ENCODE data around the gene EP400. TPM values are rescaled to one million over a fixed set of nuclear protein-coding genes. Genes with fewer than 3 reads are reported as not detected.
"Not testable (repeated sequence)": the region's sequence is repeated elsewhere in the genome, so short reads cannot be mapped to it uniquely, and the experiment has no call there.

Gene EP400
- total RNA-seq, 1 experiment from 2014 or later, result 3.9 TPM

DNA sequence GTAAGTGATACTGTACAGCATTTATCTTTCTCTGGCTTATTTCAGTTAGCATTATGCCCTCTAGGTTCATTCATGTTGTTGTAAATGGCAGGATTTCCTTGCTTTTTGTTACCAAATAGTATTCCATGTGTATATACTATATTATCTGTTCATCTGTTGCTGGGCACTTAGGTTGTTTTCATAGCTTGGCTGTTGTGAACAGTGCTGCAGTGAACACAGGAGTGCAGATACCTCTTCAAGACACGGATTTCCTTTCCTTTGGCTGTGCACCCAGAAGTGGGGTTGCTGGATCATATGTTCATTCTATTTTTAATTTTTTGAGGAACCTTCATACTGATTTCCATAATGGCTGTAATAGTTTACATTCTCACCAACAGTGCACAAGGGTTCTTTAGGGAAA lies 21.5 kb downstream of the EP400 start:
- in situ Hi-C loops (cut with HindIII; ENCODE audit: low pct_unique_long_range_greater_than_20kb, low sequenced_read_pairs), result no loop called here
- DNase-seq (ENCODE audit: low read depth), result no peak

DNA sequence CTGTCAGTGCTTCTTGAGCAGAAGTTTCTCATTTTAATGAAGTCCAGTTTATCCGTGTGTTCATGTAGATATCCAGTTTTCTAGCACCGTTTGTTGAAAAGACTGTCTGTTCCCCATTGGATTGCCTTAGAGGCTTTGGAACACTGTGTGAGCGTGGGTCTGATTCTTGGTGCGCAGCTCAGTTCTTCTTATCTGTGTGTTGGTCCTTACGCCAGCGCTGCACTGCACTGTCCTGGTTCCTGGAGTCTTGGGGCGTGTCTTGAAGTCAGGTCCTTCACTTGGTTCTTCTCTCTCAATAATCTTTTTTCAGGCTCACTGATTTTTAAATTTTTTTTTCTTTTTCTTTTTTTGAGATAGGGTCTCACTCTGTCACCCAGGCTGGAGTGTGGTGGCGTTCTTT lies 25.5 kb downstream of the EP400 start:
- in situ Hi-C loops (cut with HindIII; ENCODE audit: low pct_unique_long_range_greater_than_20kb, low sequenced_read_pairs), result no loop called here
- DNase-seq (ENCODE audit: low read depth), result no peak

DNA sequence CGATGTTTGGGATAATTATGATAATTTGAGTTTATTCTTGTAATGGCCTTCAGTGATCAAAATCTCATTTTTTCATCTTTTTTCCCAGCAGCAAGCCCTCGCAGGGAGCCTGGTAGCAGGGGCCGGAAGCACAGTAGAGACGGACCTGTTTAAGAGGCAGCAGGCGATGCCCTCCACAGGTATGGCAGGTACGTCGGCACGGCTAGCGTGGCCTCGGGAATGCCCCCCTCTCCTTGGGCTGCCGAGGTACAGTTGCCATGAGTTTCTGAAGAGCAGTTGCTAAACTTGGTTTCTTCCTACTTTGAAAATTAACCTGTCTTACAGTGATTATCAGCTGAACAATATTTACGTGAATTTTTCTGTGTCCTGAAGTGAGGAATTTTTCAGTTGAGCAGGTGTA lies 29.9 kb downstream of the EP400 start:
- in situ Hi-C loops (cut with HindIII; ENCODE audit: low pct_unique_long_range_greater_than_20kb, low sequenced_read_pairs), result no loop called here

DNA sequence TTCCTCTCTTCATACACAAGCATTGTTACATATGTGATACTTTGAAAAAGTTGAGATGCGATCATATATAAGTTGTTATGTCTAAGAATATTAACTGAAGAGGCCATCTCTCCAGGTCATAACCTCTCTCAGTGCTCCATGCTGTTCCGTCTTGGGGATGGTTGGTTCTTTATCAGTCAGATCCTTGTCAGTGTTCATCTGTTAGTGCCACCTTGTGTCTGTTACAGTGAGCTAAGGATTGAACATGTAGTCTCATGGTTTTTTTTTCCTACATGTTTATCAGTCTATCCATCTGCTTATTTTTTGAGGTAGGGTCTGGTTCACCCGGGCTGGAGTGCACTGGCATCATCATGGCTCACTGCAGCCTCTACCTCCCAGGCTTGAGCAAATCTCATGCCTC lies 30.5 kb downstream of the EP400 start:
- DNase-seq (ENCODE audit: low read depth), result no peak
- in situ Hi-C loops (cut with HindIII; ENCODE audit: low pct_unique_long_range_greater_than_20kb, low sequenced_read_pairs), result no loop called here

More for the DNA sequence above, 29.9 kb downstream of the EP400 start:
- no peak for DNase-seq (ENCODE audit: low read depth)

DNA sequence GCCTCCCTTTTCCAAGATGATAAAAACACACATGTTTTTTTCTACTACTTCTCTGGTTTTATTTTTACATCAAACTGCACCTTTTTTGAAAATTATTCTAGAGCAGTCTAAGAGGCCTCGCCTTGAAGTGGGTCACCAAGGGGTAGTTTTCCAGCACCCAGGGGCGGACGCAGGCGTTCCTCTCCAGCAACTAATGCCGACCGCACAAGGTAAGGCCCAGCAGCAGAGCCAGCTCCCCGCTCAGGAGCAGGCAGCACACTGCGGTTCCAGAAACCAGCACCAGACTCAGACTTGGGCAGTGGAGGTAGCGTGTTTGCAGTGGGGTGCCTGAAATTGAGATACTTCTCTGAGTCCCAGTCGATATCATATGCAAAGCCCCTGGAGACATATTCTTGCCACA lies 31.6 kb downstream of the EP400 start:
- DNase-seq (ENCODE audit: low read depth), result no peak

DNA sequence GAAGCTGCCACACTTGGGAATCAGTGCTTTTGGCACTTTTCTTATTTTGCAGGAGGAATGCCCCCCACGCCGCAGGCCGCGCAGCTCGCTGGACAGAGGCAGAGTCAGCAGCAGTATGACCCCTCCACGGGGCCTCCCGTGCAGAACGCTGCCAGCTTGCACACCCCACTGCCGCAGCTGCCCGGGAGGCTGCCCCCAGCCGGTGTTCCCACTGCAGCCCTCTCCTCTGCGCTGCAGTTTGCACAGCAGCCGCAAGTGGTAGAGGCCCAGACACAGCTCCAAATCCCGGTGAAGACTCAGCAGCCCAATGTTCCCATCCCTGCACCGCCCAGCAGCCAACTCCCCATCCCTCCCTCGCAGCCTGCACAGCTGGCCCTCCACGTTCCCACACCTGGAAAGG lies 32.3 kb downstream of the EP400 start:
- DNase-seq (ENCODE audit: low read depth), result no peak
- in situ Hi-C loops (cut with HindIII; ENCODE audit: low pct_unique_long_range_greater_than_20kb, low sequenced_read_pairs), result no loop called here

More for the DNA sequence above, 31.6 kb downstream of the EP400 start:
- in situ Hi-C loops (cut with HindIII; ENCODE audit: low pct_unique_long_range_greater_than_20kb, low sequenced_read_pairs), result no loop called here

DNA sequence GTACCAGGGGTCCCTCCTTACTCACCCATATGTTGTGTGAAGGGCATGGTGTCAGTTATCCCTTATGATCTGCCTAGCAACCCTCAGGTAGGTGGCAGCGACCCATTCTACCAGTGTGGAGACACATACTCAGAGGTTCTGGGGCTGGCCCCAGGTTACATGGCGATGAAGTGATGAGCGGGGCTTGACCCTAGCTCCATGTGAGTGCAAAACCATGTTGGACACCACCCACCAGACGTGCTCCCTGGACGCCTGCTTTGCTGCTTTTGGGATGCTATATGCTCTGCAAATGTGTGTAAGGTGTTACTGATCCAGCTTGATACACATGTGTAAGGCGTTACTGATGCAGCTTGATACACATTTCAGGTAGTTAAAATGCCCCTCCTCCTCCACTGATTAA lies 33.3 kb downstream of the EP400 start:
- in situ Hi-C loops (cut with HindIII; ENCODE audit: low pct_unique_long_range_greater_than_20kb, low sequenced_read_pairs), result no loop called here
- DNase-seq (ENCODE audit: low read depth), result no peak

DNA sequence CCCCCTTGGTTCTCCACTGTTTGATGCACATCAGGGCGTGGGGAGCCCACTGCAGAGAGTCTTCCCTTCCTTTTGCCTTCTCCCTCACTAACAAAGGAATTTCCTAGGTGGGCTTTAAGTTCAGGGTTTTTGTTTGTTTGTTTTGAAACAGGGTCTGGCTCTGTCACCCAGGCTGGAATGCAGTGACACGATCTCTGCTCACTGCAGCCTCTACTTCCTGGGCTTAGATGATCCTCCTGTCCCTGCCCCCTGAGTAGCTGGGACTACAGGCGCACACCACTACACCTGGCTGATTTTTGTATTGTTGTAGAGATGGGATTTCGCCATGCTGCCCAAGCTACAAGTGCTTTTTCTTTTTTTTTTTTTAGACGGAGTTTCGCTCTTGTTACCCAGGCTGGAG lies 33.8 kb downstream of the EP400 start:
- no peak for DNase-seq (ENCODE audit: low read depth)
- in situ Hi-C loops (cut with HindIII; ENCODE audit: low pct_unique_long_range_greater_than_20kb, low sequenced_read_pairs), result no loop called here

DNA sequence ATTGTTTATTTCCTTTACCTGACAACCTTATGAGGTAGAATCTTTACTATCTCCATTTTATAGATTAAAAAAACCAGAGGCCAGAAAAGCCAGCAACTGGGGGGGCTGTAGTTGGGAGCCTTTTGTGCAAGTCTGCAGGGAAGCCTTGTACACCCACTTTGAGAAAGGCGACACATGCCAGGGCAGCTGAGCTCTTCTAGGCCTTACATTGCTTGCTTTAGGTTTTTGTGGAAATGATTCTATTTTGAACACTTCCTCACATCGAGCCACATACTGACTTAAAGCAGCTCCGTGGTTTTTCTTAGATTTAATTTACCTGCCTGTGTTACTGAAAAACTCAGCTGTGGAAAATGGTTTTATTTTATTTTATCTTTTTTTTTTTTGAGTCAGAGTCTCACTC lies 34.6 kb downstream of the EP400 start:
- DNase-seq (ENCODE audit: low read depth), result no peak
- in situ Hi-C loops (cut with HindIII; ENCODE audit: low pct_unique_long_range_greater_than_20kb, low sequenced_read_pairs), result no loop called here

DNA sequence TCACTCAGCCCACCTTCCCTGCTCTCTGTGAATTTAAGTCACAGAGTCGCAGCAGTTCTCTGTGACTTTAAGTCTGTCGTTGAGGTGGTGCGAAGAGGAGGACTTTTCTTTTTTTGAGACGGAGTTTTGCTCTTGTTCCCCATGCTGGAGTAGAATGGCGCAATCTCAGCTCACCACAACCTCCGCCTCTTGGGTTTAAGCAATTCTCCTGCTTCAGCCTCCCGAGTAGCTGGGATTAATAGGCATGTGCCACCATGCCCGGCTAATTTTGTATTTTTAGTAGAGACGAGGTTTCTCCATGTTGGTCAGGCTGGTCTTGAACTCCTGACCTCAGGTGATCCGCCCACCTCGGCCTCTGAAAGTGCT lies 35.8 kb downstream of the EP400 start:
- in situ Hi-C loops (cut with HindIII; ENCODE audit: low pct_unique_long_range_greater_than_20kb, low sequenced_read_pairs); DNase-seq (ENCODE audit: low read depth): not testable (repeated sequence)

DNA sequence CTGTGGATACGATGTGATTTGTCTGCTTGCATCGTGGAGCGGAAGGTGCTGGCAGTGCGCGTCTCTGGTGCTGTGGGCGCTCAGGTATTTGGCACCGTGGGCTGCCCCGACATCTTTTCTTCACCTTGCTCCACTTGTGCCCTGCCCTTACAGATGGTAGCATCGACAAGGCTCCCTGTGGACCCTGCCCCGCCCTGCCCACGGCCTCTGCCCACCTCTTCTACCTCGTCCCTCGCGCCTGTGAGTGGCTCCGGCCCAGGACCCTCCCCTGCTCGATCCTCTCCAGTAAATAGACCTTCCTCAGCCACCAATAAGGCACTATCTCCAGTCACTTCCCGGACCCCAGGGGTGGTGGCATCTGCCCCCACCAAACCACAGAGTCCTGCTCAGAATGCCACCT lies 36.6 kb downstream of the EP400 start:
- no peak for DNase-seq (ENCODE audit: low read depth)
- in situ Hi-C loops (cut with HindIII; ENCODE audit: low pct_unique_long_range_greater_than_20kb, low sequenced_read_pairs), result no loop called here

DNA sequence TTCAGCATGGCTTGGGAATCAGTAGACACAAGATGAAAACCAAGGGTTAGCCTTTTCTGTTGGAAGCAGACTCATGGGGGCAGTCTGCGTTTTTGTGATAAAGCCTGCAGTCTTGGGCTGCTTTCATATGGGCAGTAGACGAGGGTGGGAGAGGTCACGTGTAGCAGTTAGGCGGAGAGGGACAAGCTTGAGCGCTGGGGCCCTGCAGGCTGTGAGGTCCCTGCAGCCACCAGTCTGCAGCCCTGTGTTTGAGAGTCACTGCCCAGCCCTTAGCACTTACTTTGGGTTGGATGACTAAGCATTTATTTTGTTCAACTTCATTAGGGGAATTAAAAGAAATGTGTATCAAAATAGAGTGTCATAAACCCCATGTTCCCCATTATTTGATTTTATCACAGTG lies 37.2 kb downstream of the EP400 start:
- in situ Hi-C loops (cut with HindIII; ENCODE audit: low pct_unique_long_range_greater_than_20kb, low sequenced_read_pairs), result no loop called here
- no peak for DNase-seq (ENCODE audit: low read depth)

DNA sequence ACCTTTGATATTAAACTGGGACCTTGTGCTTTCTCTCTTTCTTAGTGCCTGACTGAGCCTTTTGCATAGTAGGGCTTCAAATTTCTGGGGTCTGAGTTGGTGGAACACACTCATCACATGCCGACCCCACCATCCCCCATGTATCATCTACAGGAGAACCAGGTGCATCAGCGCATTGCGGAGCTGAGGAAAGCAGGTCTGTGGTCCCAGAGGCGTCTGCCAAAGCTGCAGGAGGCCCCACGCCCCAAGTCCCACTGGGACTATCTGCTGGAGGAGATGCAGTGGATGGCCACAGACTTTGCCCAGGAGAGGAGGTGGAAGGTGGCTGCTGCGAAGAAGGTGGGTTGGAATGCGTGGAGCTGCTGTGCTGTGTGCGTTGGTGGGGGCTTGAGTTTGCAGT lies 37.8 kb downstream of the EP400 start:
- no peak for DNase-seq (ENCODE audit: low read depth)
- in situ Hi-C loops (cut with HindIII; ENCODE audit: low pct_unique_long_range_greater_than_20kb, low sequenced_read_pairs), result no loop called here

DNA sequence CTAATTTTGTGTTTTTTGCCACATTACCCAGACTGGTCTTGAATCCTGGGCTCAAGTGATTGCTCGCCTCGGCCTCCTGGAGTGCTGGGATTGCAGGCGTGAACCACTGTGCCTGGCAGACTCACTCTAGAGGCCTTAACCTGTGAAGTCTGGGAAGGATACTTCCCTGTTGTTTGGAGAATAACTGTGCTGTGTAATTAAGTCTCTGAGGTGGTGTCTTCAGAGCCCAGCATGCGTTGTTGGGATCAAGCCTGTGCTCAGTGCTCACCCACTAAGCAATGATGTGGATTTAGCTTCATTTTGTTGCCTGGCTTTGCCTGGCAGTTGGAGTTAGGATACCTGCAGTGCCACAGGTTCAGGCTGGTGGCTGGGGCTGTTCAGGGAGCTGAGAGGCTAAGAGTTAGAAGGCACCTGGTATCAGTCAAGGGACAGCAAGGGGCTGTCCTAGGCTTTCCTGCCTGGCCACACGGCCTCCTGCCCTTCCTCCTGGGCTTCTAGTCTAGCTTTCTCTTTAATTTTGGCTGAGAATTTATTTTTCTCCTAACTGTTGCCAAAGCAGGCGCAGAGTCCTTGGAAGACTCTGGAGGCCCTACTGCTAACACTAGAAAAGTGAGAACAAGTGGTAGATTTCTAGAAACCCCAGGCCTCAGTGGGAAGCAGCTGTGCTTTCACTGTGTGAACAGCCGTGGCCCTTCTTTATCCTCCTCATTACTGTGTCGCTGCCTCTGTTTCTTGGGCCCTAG lies 38.5 kb downstream of the EP400 start:
- in situ Hi-C loops (cut with HindIII; ENCODE audit: low pct_unique_long_range_greater_than_20kb, low sequenced_read_pairs), result no loop called here
- no peak for DNase-seq (ENCODE audit: low read depth)

DNA sequence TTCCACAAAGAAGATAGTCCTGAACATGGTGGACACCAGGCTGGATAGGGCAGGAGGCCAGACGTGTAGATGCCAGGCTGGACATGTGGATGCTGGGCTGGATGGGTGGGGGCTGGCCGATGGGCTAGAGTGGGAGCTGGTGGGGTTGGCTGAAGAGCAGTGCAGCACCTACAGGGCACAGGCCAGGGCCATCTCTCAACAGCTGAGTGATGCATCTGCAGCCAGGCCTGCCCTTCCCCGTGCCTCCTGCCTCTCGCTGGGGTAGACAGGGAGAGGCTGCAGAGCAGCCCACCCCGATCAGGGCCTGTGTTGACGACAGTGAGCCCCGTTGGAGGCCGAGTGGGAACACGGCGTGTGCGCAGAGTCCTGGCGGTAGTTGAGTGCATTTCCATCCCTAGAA lies 39.3 kb downstream of the EP400 start:
- in situ Hi-C loops (cut with HindIII; ENCODE audit: low pct_unique_long_range_greater_than_20kb, low sequenced_read_pairs), result no loop called here
- DNase-seq (ENCODE audit: low read depth), result no peak

DNA sequence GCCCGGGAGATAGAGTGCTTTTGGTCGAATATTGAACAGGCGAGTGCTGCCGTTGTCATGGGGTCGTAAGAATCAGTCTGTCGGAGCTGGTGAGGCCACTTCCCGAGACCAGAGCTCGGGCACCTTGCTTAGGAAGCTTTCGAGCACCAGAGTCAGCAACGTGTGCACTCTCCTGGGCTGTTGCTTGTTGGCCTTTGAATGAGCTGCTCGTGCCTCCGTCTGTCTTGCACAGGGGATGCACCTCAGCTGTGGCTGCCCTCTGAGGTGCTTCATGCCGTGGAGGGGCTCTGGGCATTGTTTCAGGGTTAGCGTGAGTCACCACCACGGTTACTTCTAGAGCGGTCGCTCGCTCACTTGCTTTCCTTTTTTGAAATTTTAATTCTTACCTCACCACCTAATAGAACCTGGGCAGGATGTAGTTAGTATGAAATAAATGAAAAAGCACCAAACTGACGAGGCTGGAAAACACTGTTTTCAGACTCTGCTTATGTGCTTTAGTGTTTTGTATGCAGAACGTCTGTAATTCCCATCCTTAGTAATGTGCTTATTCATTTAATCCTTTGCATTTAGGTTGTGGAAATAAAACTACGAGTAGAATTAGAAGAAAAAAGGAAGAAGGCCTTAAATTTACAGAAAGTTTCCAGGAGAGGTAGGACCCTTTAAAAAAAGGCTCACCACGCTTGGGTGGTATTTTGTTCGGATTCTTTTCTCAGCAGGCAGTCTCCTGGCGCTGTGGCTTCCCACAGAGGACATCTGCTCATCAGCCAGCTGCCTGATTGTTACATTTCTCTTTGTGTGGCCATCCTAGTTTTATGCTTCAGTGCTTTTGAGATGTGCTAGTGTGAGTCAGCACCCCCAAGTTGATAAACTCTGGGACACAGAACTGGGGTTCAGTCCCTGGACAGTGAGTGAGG lies 40.6 kb downstream of the EP400 start:
- in situ Hi-C loops (cut with HindIII; ENCODE audit: low pct_unique_long_range_greater_than_20kb, low sequenced_read_pairs), result no loop called here
- DNase-seq (ENCODE audit: low read depth), result no peak

DNA sequence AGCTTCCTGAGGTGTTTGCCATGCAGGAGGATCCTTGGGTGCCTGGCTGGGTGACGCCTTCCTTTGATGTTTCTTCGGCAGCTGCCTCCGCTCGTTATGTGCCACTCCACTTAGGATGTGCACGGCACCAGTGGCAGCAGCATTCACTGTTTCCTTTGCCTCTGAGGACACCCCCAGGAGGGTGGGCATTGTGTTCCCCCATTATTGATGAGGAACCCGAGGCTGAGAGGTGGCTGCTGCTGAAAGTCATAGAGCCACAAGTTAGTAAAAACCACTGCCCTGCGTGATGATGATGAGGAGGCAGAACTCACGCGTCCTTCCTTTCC lies 41.2 kb downstream of the EP400 start:
- no peak for DNase-seq (ENCODE audit: low read depth)

DNA sequence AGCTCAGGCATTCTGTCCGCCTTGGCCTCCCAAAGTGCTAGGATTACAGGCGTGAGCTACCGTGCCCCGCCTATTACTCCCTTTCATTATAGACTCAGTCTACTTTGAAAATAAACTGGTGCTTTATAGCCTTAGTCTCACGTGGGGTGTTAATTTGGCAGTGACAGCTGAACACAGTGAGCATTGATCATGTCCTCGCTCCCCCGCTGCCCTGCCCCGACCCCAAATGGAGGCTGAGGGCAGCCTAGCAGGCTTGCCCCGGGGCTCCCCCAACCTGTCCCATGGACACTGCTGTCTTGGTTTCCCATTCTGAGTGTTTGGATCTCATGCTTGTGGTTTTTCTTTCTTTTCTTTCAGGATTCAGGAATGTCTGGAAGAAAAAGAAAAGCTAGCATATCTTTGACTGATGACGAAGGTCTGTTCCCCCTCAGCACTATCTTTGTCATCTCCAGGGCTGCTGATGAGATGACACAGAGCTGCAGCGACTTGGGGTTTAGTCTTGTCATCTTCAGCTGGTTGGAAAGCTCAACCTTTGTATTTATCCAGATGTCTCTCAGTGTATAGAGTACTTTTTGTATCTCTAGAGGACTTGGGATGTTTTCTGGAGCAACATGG lies 42.2 kb downstream of the EP400 start:
- DNase-seq (ENCODE audit: low read depth), result no peak
- in situ Hi-C loops (cut with HindIII; ENCODE audit: low pct_unique_long_range_greater_than_20kb, low sequenced_read_pairs), result no loop called here

More for the DNA sequence above, 41.2 kb downstream of the EP400 start:
- in situ Hi-C loops (cut with HindIII; ENCODE audit: low pct_unique_long_range_greater_than_20kb, low sequenced_read_pairs), result no loop called here

DNA sequence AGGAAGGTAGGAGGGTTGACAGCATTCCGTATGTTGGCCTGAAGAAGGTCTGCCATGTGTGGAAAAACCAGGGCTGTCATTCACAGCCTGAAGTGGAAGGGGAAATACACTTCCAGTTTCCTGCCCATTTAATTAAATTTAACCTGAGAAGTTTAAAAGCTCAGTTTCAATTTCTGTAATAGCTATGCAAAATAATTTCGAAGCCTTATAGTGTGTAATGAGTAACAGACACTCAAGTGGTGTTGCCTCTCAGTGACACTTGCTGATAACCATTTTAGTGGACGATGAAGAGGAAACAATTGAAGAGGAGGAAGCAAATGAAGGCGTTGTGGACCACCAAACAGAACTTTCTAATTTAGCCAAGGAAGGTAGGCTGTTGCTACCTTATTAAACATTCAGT lies 44.8 kb downstream of the EP400 start:
- in situ Hi-C loops (cut with HindIII; ENCODE audit: low pct_unique_long_range_greater_than_20kb, low sequenced_read_pairs), result no loop called here
- DNase-seq (ENCODE audit: low read depth), result no peak

All from Caki2 (cell line).